Muscle of arm (tissue), 12 donors: ENCODE measurements around the gene NXT1. TPM values are rescaled to one million over a fixed set of nuclear protein-coding genes. Genes with fewer than 3 reads are reported as not detected.

Source experiments
- DNase-seq: peaks from one replicate; pipeline ENCODE4 v3.0.0-alpha.2; 2013
- polyA plus RNA-seq, 12 donors: library from polyadenylated mRNA; unstranded; fragments of 120-200 nt; gene quantifications; one replicate each; pipeline ENCODE4 v1.2.1, GENCODE V29; 2013; ENCODE audit not compliant: insufficient read length in 12 of 12

NXT1 gene
- polyA plus RNA-seq, 12 donors: 8.0 to 17.3 (median 10.8) TPM; not detected in 1

DNA sequence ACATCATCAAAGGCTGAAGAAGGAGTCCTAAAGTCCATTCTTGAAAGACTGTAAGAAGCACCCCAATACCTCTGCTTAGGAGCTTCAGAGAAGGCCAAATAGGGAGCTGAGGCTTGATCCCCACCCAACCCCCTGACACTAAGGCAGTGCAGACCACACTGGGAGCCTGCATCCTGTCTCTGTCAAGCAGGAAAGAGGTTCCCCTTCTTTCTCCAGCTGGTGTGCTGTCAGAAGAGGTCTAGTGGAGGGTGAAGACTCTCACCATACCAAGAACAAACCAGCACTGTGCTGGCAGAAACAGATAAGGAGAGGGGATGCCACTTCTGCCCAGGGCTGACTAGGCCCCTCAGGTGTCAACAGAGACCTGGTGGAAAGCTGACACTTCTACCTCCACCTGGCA is 31.3 kb downstream of the NXT1 start:
- no peak for DNase-seq

DNA sequence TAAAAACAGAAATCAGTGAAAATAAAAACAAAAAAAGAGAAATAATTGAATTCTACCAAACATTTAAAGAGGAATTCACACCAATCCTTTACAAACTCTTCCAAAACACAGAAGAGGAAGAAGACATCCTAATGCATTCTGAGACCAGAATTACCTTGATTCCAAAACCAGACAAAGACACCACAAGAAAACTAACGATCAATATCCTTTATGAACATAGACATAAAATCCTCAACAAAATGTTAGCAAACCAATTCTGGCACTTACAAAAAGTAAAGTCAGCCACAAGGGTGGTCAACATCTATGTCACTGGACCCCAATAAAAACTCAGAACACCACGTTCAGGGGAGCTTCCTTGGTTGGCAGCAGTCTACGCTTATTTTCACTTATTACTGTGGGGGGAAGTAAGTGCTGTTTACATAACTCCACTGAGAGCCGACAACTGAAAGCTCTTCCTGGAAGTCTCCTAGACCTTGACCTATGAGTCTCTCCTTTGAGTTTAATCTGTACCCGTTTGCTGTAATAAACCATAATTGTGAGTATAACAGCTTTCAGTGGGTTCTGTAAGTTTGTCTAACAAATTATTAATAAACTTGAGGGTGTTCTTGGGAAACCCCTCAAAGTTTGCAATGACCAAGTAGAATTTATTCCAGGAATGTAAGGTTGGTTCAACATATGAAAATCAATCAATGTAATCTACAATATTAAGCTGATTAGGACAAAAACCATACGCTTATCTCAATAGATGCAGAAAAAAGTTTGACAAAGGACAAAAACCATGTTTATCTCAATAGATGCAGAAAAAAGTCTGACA is 35.9 kb downstream of the NXT1 start:
- DNase-seq: no peak

DNA sequence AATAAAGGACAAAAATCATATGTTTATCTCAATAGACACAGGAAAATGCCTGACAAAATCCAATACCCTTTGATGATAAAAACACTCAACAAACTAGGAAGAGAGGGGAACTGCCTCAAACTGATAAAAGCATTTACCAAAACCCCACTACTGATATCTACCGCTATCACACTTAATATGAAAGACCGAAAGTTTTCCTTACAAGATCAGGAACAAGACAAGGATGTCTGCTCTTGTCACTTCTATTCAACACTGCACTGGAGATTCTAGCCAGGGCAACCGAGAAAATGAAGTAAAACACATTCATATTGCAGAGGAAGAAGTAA is 36.5 kb downstream of the NXT1 start:
- DNase-seq: no peak

DNA sequence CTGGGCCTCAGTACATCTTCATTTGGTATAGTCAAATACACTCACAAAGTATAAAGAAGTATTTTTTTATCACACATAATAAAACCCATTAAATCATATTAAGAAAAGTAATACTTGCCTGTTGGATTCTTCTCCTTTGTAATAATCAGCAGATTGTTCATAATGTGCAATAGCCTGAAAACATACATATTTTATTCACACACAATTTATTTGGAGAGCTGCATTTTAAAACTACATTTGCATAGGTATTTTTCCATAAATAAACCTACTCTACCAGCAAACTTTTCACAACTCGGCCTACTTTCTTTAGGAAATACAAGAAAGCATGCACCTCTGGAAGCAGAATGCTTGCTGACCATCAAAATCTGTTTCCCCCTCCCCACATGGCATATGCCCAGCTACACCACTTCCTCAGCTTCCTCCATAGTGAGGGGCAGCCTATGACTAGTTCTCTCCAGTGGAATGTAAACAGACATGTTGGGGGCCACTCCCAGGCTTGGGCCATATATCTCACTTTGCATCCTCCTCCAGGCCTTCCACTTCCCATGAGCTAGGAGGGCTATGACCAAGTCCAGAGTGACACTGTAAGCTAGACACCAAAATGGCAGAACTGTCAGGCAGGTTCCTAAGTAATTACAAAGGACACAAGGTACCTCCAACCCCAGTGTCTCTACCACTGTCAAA is 39.6 kb downstream of the NXT1 start:
- no peak for DNase-seq

DNA sequence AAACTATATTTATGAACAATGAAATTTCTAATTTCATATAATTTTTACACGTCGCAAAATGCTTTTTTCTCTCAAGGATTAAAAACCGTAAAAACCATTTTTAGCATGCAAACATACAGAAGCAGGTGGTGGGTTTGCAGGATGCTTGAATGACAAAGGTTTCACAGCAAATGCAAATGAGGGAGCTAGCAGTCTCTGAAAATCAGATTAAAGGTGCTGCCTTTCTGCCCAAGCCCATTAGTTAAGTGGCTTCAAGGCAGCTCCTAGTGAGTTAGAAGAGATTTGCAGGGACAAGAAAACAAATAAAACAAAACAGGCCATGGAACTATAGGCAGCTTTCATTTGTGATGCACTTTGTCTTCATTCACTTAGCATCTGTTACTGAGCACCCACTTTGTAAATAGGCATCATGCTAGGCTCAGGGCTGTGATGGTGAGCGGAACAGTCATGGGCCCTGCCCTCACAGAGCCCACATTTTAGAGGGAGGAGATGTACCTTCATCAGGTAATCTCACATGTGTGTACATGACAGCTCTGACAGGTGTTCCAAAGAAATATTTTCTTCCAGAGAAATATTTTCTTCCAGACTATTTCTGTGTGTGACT is 41.2 kb downstream of the NXT1 start:
- no peak for DNase-seq

DNA sequence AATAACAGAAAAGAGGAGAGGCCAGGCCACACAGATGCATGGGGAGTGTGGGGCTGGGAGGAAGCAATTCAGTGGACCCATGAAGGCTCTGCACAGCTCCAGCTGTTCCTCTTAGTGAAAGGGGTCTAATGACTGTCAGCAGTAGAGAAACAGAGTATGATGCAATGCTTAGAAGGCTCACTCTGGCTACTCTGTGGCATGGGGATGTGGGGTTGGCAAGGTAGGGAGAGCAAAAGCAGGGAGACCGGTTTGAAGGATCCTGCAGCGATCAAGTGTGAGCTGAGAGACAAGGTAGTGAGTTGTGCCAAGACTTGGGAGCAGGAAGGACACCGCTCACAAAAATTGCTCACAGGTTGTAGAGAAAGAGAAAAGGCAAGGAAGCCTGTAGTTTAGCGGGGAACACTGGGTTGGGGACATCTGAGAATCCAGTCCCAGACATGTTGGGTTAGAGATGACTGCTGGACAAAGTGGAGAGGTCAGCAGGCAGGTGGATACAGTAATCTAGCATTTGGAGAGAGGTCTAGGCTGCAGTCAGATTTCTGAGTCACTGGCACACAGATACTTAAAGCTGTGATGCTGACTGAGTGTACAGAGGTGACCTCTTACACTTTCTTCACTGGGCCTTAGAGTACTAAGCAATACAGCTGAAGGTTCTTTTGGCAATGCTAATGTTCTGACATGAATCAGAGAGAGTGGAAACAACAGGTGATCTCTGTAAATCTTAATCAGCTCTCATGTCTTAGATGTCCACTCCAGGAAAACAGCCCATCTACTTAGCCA is 43.6 kb downstream of the NXT1 start:
- DNase-seq: no peak

DNA sequence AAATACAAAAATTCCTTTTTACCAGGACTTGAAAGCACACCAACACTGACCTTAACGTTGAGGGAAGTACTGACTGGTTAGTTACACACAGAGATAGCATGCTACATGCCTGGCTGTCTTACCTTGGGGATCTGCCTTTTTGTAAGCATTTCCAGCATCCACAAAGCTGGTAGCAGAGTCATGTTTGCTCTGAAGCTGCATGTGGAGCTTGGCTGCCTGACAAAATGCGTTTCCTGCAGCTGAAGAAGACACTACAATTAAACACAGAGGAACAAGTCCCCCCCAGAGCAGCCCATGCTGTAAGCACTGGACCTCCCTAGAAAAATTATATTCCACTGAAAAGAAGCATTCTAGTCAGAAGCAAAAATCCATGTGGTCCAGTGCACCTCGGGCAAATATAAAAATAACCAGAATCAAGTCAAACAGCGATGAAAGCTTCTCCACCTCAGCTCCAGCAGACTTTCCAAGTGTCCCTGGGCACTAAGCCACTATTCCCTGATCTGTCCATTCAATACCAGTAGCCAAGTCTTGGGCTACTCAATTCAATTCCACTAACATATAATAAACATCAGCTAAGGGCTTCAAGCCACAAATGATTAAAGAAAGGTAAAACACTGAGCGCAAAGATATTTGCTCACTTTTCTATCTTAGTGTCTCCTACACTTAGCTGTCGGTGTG is 46.5 kb downstream of the NXT1 start:
- DNase-seq: no peak

DNA sequence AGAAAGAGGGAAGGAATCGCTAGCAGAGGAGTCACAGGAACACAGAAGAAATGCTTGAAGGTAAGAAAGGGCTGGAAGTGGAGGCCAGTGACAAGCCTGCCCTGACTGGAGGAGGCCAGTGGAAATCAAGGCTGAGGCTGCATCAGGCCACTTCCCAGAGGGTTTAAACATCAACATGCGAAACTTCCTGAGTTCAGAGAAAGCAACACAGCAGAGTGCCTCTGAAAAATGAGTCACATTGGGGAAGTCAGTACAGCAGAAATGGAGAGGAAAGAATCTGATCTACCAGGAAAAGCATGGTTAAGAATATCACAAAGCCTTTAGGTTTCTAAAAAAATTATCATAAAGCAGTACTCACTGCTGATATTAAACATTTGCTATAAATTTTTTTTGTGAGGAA is 47.4 kb downstream of the NXT1 start:
- DNase-seq: no peak

DNA sequence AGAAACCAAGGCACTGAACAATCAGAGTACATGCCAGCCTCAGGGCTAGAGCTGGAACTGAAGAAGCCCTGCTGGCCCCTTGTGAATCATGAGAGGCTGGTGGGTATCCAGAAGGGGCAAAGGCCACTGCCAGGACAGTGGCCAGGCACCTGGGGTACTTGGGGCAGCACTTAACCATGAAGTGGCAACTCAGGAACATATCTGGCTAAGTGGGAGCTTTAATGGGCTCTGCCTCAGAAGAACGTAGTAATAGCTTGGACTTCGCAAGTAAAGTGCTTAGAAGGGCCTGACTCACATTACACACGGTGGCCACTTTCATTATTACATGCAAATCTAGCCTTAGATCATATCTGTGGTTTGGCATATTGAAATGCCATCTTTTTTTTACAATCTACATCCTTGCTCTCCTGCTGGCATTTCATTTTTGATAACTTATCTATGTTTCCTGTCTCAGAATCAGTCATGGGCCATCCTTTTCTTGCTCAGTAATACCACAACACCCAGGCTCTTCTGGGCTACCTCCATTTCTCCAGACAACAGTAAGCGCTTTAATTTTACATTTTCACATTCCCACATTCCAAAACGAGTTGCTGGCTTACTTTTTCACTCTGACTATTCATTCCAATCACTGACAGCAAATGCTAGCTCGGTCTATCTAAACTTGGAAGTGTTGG is 49.1 kb downstream of the NXT1 start:
- DNase-seq: no peak

DNA sequence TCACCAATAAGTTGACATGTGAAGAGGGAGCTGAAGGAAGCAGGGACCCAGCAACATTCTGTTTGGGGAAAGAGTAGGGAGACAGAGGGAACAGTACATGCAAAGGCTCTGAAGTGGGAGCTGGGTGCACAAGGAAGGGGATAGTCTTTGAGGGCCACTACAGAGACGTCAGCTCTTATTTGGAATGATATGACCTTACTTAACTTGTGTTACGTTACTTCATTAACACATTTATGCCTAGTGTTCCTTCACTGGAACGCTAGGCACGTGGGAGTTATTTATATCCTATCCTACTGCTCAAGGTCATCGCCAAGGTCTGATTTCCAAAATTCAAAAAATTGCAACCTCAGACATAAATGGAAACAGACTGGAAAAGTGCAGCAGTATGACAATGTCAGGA is 50.5 kb downstream of the NXT1 start:
- DNase-seq: no peak

DNA sequence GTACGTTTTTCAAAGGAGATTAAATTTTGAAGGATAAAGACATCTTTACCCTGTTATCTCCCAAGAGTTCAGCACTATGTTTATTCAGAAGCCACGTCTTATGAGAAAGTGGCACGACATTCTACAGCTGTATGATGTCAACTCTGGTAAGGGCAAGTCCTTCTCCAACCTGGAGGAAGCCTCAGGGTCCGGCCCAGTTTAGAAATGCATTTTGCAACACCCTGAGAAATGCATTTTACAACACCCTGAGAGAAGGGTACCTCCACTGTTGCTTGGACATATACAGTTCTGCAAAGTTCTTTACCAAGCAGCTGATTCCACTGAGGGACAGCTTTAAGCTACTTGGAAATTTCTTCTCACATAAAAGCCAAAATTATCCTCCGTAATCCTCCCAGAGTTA is 53.2 kb downstream of the NXT1 start:
- no peak for DNase-seq

DNA sequence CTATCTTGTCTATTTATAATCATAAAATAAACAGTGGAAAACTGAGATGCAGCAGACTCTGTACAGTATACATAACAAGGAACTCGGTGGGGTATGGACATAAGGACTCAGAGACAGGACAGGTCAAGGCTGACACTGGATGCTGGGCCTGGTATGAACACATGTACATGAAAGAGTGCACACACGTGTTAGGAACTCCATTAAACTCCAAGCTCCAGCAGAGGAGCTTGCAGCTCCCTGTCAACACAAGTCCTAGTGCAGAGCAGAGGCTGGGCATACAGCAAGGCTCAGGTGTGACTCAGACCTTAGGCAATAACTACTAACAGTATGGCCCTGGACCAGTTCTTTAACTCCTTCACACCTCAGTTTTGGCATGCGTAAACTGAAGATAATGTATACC is 53.6 kb downstream of the NXT1 start:
- DNase-seq: no peak

Other genes with a start within 250 kb of the NXT1 start
- gene GZF1, start 11.4 kb downstream of the NXT1 start, polyA plus RNA-seq: 10 to 100 TPM in 5 of 12 donors, 1 to 10 TPM in 6, not detected in 1; 7.8 to 13.6 (median 9.7) TPM
- gene NAPB, start 70.7 kb downstream of the NXT1 start, polyA plus RNA-seq: 10 to 100 TPM in 3 of 12 donors, 1 to 10 TPM in 8, not detected in 1; 5.2 to 12.8 (median 8.1) TPM
- not detected for gene CSTL1, start 88.9 kb downstream of the NXT1 start, polyA plus RNA-seq
- not detected for gene CST11, start 102.1 kb downstream of the NXT1 start, polyA plus RNA-seq
- gene CST8, start 140.3 kb downstream of the NXT1 start, polyA plus RNA-seq: not detected
- not detected for gene CST9L, start 217.7 kb downstream of the NXT1 start, polyA plus RNA-seq